Natural killer cell (primary cell): ENCODE results near the gene KIF19. TPM values are rescaled to one million over a fixed set of nuclear protein-coding genes. Genes with fewer than 3 reads are reported as not detected.

Source experiments
- ATAC-seq, 3 donors: fragments of 150-1000 bp in 2 of 3; fragments of 200-7000 bp in 1 of 3; cut with Tn5 transposase; 1 replicate in 1 of 3; 2 replicates in 2 of 3; pipeline ENCODE4 v1.10.0; 2021; ENCODE audit warnings: mild to moderate bottlenecking in 2 of 3, moderate library complexity in 2 of 3
- DNase-seq, 2 donors: peaks; one replicate each; pipeline versions ENCODE4 v3.0.0 to v3.0.0-alpha.2; 2013 to 2021; ENCODE audit warnings: mixed read lengths in 1 of 2
- H3K27ac ChIP-seq: one replicate; pipeline ENCODE4 v1.5.1; 2013; ENCODE audit warnings: mild to moderate bottlenecking, low read length
- H3K27me3 ChIP-seq: one replicate; pipeline ENCODE4 v1.6.1; 2013; ENCODE audit warnings: low read length; ENCODE audit not compliant: control insufficient read depth, insufficient read depth
- H3K36me3 ChIP-seq: one replicate; pipeline ENCODE4 v1.6.1; 2013; ENCODE audit warnings: low read length; ENCODE audit not compliant: control insufficient read depth, insufficient read depth
- H3K4me1 ChIP-seq: one replicate; pipeline ENCODE4 v1.6.1; 2013; ENCODE audit warnings: low read length; ENCODE audit not compliant: control insufficient read depth, insufficient read depth
- H3K4me3 ChIP-seq: one replicate; pipeline ENCODE4 v1.5.1; 2013; ENCODE audit warnings: low read length
- H3K9me3 ChIP-seq: one replicate; pipeline ENCODE4 v1.6.1; 2013; ENCODE audit warnings: low read length; ENCODE audit not compliant: control insufficient read depth, insufficient read depth
- H3K27ac Mint-ChIP-seq, 2 donors: one replicate each; pipeline ENCODE4 v1.8.0; 2022; ENCODE audit warnings: mild to moderate bottlenecking in 2 of 2, mixed read lengths in 2 of 2, moderate library complexity in 1 of 2
- H3K27me3 Mint-ChIP-seq, 2 donors: one replicate each; pipeline ENCODE4 v1.8.0; 2022; ENCODE audit warnings: low read depth in 2 of 2, mixed read lengths in 2 of 2
- H3K36me3 Mint-ChIP-seq: one replicate; pipeline ENCODE4 v1.8.0; 2022; ENCODE audit warnings: mixed read lengths
- H3K4me1 Mint-ChIP-seq, 2 donors: one replicate each; pipeline ENCODE4 v1.8.0; 2022; ENCODE audit warnings: mixed read lengths in 2 of 2
- H3K4me3 Mint-ChIP-seq: one replicate; pipeline ENCODE4 v1.8.0; 2022; ENCODE audit warnings: mild to moderate bottlenecking, moderate library complexity, mixed read lengths
- H3K9me3 Mint-ChIP-seq, 2 donors: one replicate each; pipeline ENCODE4 v1.8.0; 2022; ENCODE audit warnings: mixed read lengths in 2 of 2
- CTCF ChIP-seq: fragments of 200-600 bp; IDR thresholded peaks from one replicate; pipeline ENCODE4 v1.8.0; 2022; ENCODE audit warnings: antibody characterized with exemption
- WGBS: methylation state at CpG from one replicate; pipeline ENCODE4 v1.1.7; 2013; ENCODE audit warnings: missing lambda C conversion rate; ENCODE audit not compliant: insufficient coverage; 5-methylcytosine and 5-hydroxymethylcytosine counted together
- intact Hi-C: fragments of 100-400 bp; cut with micrococcal nuclease; formaldehyde crosslinking; loops from one replicate; pipeline ENCODE4 v1.14.2; 2022
- total RNA-seq, 4 donors: library from RNA; stranded (reverse); fragments of 120-200 nt in 1 of 4; gene quantifications; one replicate each; pipeline versions ENCODE4 v1.2.3 to v1.2.4, GENCODE V29; 2013 to 2022

The KIF19 gene
- total RNA-seq, 3 donors from 2014 or later (not counting 1 experiment from before 2014, with no cell fraction given), result 1.7 to 7.1 (median 6.1) TPM

- Mint-ChIP-seq H3K9me3 (no peaks in the 10 kb centered on the region), H3K27me3 (peaks cover 26 to 44% of the 10 kb centered on the region in 2 donors), H3K4me3 (peak overlapping the region; percentile 21), H3K27ac (no peak overlapping the region), H3K4me1 (peaks cover 0 to 7% of the 10 kb centered on the region in 2 donors), H3K36me3 (no peaks in the 10 kb centered on the region)
- intact Hi-C loops, result loop anchor here (5.0 to 10.0 kb wide), 2 partner anchors 54 to 146 kb away; partner anchors contain the start of gene TTYH2
- DNase-seq, result no peak
- TF ChIP-seq CTCF, result no peak
- WGBS, result 86% methylated on average over 9 of the region's 9 CpGs
- Histone ChIP-seq H3K27ac (no peak overlapping the region), H3K36me3 (no peaks in the 10 kb centered on the region), H3K4me3 (no peak overlapping the region), H3K4me1 (peaks cover 8% of the 10 kb centered on the region), H3K27me3 (peaks cover 35% of the 10 kb centered on the region), H3K9me3 (no peaks in the 10 kb centered on the region)
- no peak for ATAC-seq
Measured at GRCh38 chr17:74358697-74359096, 32.7 kb downstream of the KIF19 start.

DNA sequence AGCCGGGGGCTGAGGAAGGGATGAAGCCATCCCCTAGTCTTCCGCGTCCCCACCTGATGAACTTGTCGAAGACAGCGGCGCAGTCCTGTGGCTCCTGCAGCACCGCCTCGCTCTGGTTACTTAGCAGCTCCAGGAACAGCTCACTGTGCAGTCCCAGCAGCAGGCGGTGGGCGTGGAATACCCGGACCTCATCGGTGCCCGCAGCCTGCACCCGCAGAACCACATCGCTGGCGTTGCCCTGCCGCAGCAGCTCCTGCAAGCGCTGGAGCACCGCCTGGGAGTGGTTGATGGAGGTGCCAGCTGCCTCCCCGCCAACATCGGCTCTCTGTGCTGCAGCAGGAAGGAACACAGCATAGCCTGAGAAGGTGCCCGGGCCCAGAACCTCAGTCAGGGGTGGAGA is 33.9 kb downstream of the KIF19 start:
- H3K36me3 Mint-ChIP-seq, result no peaks in the 10 kb centered on the region
- H3K4me1 ChIP-seq, result peaks cover 8% of the 10 kb centered on the region
- no peaks in the 10 kb centered on the region for H3K4me1 Mint-ChIP-seq
- TF ChIP-seq CTCF, result no peak
- H3K4me3 Mint-ChIP-seq, result no peak overlapping the region
- ATAC-seq (no peak), DNase-seq (no peak)
- intact Hi-C loops, result loop anchor here (5.0 to 10.0 kb wide), 2 partner anchors 55 to 148 kb away; partner anchors contain the start of gene TTYH2
- no peak overlapping the region for H3K27ac Mint-ChIP-seq
- no peaks in the 10 kb centered on the region for H3K9me3 Mint-ChIP-seq
- H3K36me3 ChIP-seq, result no peaks in the 10 kb centered on the region
- H3K9me3 ChIP-seq, result no peaks in the 10 kb centered on the region
- H3K27ac ChIP-seq, result no peak overlapping the region
- 93% methylated on average over 22 of the region's 22 CpGs for WGBS
- peaks cover 28% of the 10 kb centered on the region for H3K27me3 ChIP-seq
- H3K27me3 Mint-ChIP-seq, result peaks cover 16 to 38% of the 10 kb centered on the region in 2 donors
- no peak overlapping the region for H3K4me3 ChIP-seq

DNA sequence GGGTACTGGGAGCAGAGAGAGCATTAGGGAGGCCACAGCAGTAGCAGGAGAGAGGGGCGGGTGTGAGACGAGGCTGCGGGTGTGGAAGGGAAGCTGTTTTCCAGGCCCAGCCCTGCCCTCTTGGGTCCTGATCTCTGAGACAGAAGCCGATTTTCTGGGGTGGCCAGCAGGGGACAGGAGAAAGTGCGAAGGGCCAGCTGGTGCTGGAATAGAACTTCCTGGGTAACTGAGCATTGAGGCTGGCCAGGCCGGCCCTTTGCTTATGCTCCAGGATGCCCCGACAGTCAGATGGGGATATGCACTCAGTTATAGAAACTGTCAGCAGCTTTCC is 34.8 kb downstream of the KIF19 start:
- Histone ChIP-seq H3K4me1 (peaks cover 8% of the 10 kb centered on the region), H3K9me3 (no peaks in the 10 kb centered on the region), H3K36me3 (no peaks in the 10 kb centered on the region), H3K27ac (no peak overlapping the region), H3K4me3 (no peak overlapping the region), H3K27me3 (peaks cover 23% of the 10 kb centered on the region)
- Mint-ChIP-seq H3K27ac (no peak overlapping the region), H3K36me3 (no peaks in the 10 kb centered on the region), H3K4me3 (no peak overlapping the region), H3K9me3 (no peaks in the 10 kb centered on the region), H3K4me1 (no peaks in the 10 kb centered on the region), H3K27me3 (peaks cover 16 to 31% of the 10 kb centered on the region in 2 donors)
- TF ChIP-seq CTCF, result no peak
- no peak for DNase-seq
- 75% methylated on average over 7 of the region's 7 CpGs for WGBS
- no peak for ATAC-seq
- intact Hi-C loops, result no loop called here
